Activated gamma-delta T cell treated with Interleukin-2 at 50 U/mL for 16 hours (primary cell): ENCODE measurements around the gene TTYH1.
"Not testable (repeated sequence)": the region's sequence is repeated elsewhere in the genome, so short reads cannot be mapped to it uniquely, and the experiment has no call there.

Experiments used
- DNase-seq: peaks from one replicate; pipeline ENCODE4 v3.0.0-alpha.2; 2020

The TTYH1 gene

GRCh38 chr19:54415208-54415900 is at the start of gene TTYH1:
Gene TTYH1 (plus strand): TSS chr19:54415464. CDS start chr19:54415553, 89 bp downstream.
- DNase-seq, result peak; percentile 20

DNA sequence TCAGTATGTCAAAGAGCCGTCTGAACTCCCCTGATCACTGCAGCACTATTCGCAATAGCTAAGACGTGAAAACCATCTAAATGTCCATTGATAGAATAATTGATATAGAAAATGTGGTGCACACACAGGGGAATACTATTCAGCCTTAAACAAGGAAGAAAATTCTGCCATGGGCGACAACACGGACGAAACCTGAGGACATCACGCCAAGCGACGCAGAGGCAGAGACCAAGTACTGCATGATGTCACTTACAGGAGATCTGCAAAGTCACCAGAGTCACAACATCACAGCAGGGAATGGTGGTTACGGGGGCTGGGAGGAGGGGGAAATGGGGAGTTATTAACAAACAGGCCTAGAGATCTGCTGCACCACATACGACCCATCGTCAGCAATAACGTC is 49.5 kb upstream of the TTYH1 start:
- DNase-seq, result not testable (repeated sequence)

- DNase-seq, result no peak
Observed at GRCh38 chr19:54366811-54367210, 48.5 kb upstream of the TTYH1 start.

DNA sequence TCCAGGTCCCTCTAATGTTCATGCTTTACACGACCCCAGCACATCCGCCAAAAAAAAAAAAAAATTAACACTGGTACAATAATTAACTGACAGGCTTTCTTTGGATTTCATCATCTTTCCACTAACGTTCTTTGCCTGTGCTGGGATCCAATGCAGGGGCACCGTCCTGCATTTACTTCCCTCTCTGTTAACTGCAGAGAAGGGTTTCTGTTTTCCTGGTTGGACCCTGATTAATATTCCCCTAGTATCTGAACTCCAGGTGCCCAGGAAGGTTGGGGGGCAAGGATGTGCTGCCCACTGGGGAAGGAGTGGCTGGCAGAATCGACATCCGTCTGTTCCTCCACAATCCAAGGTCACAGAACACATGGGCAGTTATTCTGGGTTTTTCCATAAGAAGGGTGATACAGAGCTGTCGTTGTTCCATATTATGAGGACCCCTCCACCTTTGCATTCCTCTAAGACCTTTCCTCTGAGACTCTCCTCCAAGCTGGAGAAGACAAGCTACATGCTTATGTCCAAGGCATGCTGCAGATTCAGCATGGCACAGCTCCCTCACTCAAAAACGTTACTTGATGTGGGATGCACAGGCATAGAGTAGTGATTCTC is 46.1 kb upstream of the TTYH1 start:
- no peak for DNase-seq

GRCh38 chr19:54369688-54370433 is 45.4 kb upstream of the TTYH1 start:
- DNase-seq, result not testable (repeated sequence)

GRCh38 chr19:54370434-54370796 is 44.8 kb upstream of the TTYH1 start:
- DNase-seq, result peak; percentile 51

GRCh38 chr19:54371453-54371852 is 43.8 kb upstream of the TTYH1 start:
- DNase-seq, result not testable (repeated sequence)

DNA sequence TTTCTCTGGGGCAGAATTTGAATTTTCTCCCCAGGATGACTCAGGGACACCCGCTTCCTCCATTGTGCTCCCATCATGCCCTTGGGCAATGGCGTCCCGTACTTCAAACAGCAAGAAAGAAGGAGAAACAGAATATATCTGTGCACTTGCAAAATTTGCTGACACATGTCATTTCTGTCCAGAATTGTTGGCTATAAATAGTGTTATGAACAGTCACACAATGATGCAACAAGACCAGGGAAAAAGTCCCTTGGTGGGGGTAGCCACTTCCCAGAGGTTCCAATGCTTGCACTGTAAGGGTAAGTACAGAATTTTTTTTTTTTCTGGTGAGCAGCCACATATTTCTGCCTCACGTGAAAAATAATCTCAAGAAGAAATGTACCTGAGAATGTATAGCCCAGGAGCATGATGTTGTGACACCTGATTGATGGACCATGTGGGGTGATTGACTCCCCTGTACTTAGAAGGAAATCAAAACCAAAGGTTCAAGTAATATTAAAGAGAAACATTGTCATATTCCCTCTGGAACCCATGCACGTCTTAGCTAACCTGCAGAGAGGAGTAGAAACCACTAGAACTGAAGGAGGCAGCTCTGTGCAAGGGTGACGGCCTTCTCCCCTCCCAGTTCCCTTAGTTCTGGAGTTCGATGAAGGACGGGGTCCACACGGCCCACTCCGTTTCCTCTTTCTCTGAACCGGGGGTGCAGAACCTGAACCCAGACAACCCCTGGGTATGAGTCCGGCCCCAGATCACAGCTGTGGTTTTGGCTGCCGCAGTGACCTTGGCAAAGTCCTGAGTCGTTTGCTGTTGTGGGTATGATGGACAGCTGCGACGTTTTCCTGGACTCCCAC is 41.3 kb upstream of the TTYH1 start:
- no peak for DNase-seq

DNA sequence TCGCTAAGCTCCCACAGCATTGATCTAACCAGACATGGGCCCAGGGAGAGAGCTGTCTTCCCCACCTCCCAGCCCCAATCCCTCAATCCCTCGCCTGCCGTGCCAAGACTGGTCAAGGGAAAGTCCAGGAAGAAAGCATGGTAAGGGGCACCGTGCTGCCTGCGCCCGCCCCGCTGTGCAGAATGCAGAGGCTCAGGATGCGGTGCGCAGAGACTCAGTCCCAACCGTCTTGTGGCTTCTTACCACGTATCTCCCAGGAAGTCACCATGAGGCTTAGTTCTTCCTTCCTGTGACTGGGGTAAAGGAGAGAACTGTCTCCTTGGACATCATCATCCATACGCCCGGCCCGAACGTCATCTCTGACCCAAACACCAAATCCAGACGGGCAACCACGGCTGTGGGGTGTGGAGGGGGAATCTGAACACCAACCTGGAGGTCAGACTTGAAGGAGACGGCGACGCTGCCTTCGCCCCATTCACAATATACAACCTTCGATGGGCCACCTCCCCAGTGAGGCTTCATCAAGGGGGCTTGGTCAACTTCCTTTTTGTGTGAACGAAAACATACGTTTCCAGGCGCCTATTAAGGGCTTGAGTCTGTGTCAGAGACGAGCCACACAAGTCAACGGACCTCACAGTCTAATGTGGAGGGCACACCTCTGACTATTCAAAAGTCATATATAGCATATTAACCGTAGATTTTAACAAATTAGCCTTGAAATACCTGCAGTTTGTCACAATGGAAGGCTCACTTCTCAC is 39.9 kb upstream of the TTYH1 start:
- not testable (repeated sequence) for DNase-seq

DNA sequence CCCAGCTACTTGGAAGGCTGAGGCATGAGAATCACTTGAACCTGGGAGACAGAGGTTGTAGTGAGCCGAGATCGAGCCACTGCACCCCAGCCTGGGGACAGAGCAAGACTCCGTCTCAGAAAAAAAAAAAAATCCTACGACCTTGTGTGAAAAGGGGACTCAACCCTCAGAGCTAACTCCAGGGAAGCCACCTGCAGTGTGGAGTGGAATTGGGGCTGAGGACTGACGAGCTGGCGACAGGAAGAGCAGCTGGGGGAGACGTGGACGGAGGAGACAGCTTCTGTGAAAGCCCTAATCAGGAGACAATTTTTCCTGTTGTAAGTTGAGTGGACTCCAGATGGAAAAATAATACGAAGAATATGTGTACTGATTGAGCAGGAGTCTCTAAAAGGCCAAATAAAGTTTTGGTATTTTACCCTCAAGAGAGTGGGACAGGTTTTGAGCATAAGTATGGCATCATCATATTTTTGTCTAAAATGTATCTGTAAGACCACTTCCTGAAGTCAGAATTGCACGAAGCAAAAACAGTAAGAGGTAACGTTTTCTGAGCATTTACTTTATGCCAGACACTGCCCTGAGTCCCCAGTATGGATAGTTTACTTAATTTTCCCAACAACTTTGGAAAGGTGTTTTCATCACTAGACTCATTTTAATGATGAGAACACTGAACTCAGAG is 38.5 kb upstream of the TTYH1 start:
- DNase-seq, result no peak

DNA sequence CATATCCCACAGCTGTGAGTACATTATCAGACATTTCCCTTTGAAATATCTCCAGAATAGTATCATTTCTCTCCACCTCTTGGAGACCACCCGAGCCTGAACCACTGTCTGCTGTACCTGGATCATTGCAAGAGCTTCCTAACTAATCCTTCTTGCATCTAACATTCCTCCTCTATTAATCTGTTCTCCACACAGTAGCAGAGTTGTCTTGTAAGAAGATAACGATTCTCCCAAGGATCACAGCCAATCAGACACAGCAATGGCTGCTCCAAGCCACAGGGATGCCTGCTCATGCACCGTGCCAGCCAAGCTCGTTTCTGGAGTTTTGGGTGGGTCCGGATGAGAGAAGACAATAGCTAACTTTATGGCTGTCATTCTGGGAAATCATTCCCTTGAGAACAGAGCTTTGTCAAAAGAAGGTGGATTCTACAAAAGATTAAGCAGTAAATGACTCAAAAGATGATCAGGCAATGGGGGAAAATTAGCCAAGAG is 36.0 kb upstream of the TTYH1 start:
- no peak for DNase-seq

DNA sequence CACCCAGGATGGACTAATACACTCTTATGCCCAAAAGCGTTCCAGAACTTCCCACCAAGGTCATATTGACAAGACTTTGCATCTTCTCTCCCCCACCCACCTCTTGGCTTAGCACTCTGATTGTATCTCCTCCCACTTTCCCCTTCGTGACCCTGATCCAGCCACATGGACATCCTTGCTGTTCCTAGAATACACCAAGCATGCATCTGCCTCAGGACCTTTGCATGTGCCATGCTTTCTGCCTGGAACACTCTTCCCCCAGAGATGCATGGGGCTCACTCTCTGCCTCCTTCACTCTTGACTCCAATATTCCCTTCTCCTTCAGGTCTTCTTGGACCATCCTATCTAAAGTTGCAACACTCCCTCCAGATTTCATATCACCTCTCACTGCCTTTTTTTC is 34.4 kb upstream of the TTYH1 start:
- DNase-seq, result no peak

GRCh38 chr19:54382041-54382440 is 33.2 kb upstream of the TTYH1 start:
- DNase-seq, result not testable (repeated sequence)

GRCh38 chr19:54383330-54383729 is 31.9 kb upstream of the TTYH1 start:
- no peak for DNase-seq

DNA sequence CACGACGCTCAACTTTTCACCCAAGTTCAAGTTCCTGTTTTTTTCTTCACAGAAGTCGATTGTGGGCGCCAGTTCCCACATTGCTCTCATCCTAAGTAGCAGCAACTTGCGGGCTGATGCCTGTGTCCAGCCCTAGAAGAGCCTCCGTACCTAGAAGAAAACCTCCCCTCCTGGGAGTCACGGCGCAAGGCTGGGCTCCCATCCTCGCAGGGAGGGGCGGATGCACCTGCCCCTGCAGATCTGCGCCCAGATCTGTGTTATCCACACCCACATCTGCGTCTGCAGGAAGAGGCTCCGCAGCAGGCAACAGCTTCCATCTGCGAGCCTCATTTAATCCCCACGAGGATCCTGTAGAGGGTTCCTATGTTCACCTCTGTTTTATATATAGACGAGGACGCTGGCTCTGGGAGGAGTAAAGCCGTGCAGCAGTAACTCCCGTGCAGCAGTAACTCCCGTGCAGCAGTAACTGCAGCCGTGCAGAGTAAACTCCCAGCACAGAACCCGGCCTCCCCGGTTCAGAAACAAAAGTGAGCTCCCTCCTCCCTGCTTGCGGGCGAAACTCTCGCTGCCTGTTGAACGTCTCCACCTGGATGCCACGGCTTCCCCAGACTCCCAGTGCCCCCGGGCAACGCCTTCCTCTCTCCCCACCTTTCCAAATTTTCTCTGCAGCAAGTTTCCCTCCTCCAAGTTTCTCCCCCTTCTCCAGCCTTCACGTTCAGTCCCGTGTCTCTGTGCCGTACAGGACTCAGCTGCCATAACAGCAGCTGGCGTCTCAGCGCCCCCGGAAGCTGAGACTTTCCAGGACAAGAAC is 27.1 kb upstream of the TTYH1 start:
- DNase-seq, result peak; percentile 42

DNA sequence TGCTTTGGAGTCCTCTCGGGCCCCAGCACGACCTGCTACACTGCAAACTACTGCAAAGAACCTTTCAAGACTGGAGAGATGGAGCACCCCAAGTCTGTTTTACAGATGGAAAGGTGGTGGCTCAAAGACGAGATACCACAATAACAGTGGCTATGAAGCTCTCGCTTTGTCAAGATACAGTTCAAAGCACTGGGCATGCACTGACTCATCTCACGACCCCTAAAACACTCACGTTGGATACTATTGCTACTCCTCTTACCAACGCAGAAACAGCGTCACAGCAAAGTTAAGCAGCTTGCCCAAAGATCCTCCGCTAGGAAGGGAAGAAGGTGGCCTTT is 26.5 kb upstream of the TTYH1 start:
- no peak for DNase-seq

GRCh38 chr19:54389553-54389952 is 25.7 kb upstream of the TTYH1 start:
- no peak for DNase-seq

GRCh38 chr19:54390942-54391577 is 24.2 kb upstream of the TTYH1 start:
- peak; percentile 75 for DNase-seq

DNA sequence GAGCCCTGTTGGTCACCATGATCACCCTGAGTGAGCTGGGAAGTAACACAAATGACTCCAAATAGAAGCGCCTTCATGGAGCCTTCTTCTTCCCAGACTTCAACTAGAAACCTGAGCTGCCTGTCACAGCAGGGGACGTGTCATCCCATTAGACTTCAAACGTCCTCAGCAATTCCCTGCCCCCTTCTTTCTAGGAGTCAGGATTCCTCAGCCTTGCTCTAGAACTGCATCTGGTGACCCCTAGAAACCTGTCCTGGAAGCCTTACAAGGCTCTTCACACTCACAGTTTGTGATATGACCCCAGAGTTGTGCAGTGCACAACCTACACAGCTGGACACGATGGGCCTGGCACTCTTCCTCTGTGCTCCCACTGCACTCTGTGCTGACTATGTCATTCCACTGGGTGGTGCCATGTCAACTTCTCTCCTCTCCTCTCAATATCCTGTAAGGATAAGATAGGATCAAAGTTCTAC is 23.6 kb upstream of the TTYH1 start:
- no peak for DNase-seq

- no peak for DNase-seq
Observed at GRCh38 chr19:54392105-54392504, 23.2 kb upstream of the TTYH1 start.
